T1000 (cell line): Measurements from ENCODE around the gene TSHZ1.
"Not testable (repeated sequence)": the region's sequence is repeated elsewhere in the genome, so short reads cannot be mapped to it uniquely, and the experiment has no call there.

Experiments used
- DNase-seq: peaks from one replicate; lab custom pipeline; 2025; ENCODE audit warnings: mixed read lengths; lab: John Stamatoyannopoulos, UW

Gene TSHZ1

GRCh38 chr18:75307530-75307929, 96.9 kb downstream of the TSHZ1 start:
- no peak for DNase-seq

GRCh38 chr18:75309564-75309963, 99.0 kb downstream of the TSHZ1 start:
- no peak for DNase-seq

GRCh38 chr18:75314117-75314516, 103.5 kb downstream of the TSHZ1 start:
- no peak for DNase-seq

- DNase-seq = no peak
Measured at GRCh38 chr18:75314606-75315005, 104.0 kb downstream of the TSHZ1 start.

- no peak for DNase-seq
Measured at GRCh38 chr18:75316223-75316622, 105.6 kb downstream of the TSHZ1 start.

GRCh38 chr18:75316826-75317225, 106.2 kb downstream of the TSHZ1 start:
- DNase-seq = no peak

GRCh38 chr18:75317300-75317699, 106.7 kb downstream of the TSHZ1 start:
- no peak for DNase-seq

- no peak for DNase-seq
Measured at GRCh38 chr18:75317703-75318102, 107.1 kb downstream of the TSHZ1 start.

- no peak for DNase-seq
Measured at GRCh38 chr18:75319905-75320304, 109.3 kb downstream of the TSHZ1 start.

GRCh38 chr18:75320506-75320905, 109.9 kb downstream of the TSHZ1 start:
- DNase-seq = no peak

GRCh38 chr18:75321431-75321830, 110.8 kb downstream of the TSHZ1 start:
- DNase-seq = no peak

- DNase-seq = no peak
Measured at GRCh38 chr18:75322206-75322605, 111.6 kb downstream of the TSHZ1 start.

GRCh38 chr18:75323821-75324585, 113.4 kb downstream of the TSHZ1 start:
- DNase-seq = no peak

- DNase-seq = no peak
Measured at GRCh38 chr18:75324686-75325257, 114.2 kb downstream of the TSHZ1 start.

- not testable (repeated sequence) for DNase-seq
Measured at GRCh38 chr18:75329753-75330152, 119.2 kb downstream of the TSHZ1 start.

- DNase-seq = no peak
Measured at GRCh38 chr18:75330308-75330707, 119.7 kb downstream of the TSHZ1 start.

- no peak for DNase-seq
Measured at GRCh38 chr18:75334869-75335268, 124.3 kb downstream of the TSHZ1 start.

GRCh38 chr18:75335511-75335910, 124.9 kb downstream of the TSHZ1 start:
- DNase-seq = no peak

- DNase-seq = no peak
Measured at GRCh38 chr18:75336767-75337166, 126.2 kb downstream of the TSHZ1 start.

- DNase-seq = no peak
Measured at GRCh38 chr18:75337348-75337747, 126.8 kb downstream of the TSHZ1 start.

- DNase-seq = no peak
Measured at GRCh38 chr18:75338631-75339030, 128.0 kb downstream of the TSHZ1 start.
